ENCODE data around the gene PACRGL.

- TF ChIP-seq CTCF (IDR thresholded peaks at IDR 0.05) = no peak
- no peak for TF ChIP-seq POLR2A (IDR thresholded peaks at IDR 0.05)
These were observed 35.7 kb downstream of the PACRGL start for GRCh38 chr4:20735931-20736330.
